Measurements from ENCODE around the gene MAPK8IP1.

The MAPK8IP1 gene

GRCh38 chr11:45906965-45907611, 21.6 kb downstream of the MAPK8IP1 start, which contains the start of gene FREY1:
TSS of gene FREY1 (minus strand) at chr11:45907271. CDS start at chr11:45907245, 26 bp downstream.
- no peak within 1 kb of the TSS for H3K4me3 ChIP-seq (ENCODE audit: low read depth, low read length)

- no peak overlapping the region for H3K4me3 ChIP-seq (ENCODE audit: low read depth, low read length)
Measured at GRCh38 chr11:45907911-45908370, 22.5 kb downstream of the MAPK8IP1 start.

- no peak overlapping the region for H3K4me3 ChIP-seq (ENCODE audit: low read depth, low read length)
Measured at GRCh38 chr11:45909594-45910475, 24.4 kb downstream of the MAPK8IP1 start.

GRCh38 chr11:45910623-45911022, 25.2 kb downstream of the MAPK8IP1 start:
- no peak overlapping the region for H3K4me3 ChIP-seq (ENCODE audit: low read depth, low read length)

- no peak overlapping the region for H3K4me3 ChIP-seq (ENCODE audit: low read depth, low read length)
Measured at GRCh38 chr11:45913514-45913913, 28.1 kb downstream of the MAPK8IP1 start.

- no peak overlapping the region for H3K4me3 ChIP-seq (ENCODE audit: low read depth, low read length)
Measured at GRCh38 chr11:45913942-45914635, 28.6 kb downstream of the MAPK8IP1 start.

GRCh38 chr11:45915446-45915845, 30.0 kb downstream of the MAPK8IP1 start:
- H3K4me3 ChIP-seq (ENCODE audit: low read depth, low read length), result no peak overlapping the region

- H3K4me3 ChIP-seq (ENCODE audit: low read depth, low read length), result peak overlapping the region; percentile 91
Measured at GRCh38 chr11:45917286-45917622, 31.8 kb downstream of the MAPK8IP1 start.

GRCh38 chr11:45917623-45918330, 32.3 kb downstream of the MAPK8IP1 start, which contains the start of gene PEX16:
TSS of gene PEX16 (minus strand) at chr11:45917877. CDS start at chr11:45917811, 66 bp downstream.
- H3K4me3 ChIP-seq (ENCODE audit: low read depth, low read length), result peak within 1 kb of the TSS; percentile 91

- H3K4me3 ChIP-seq (ENCODE audit: low read depth, low read length), result peak overlapping the region; percentile 91
Measured at GRCh38 chr11:45918331-45918941, 33.0 kb downstream of the MAPK8IP1 start.

- no peak overlapping the region for H3K4me3 ChIP-seq (ENCODE audit: low read depth, low read length)
Measured at GRCh38 chr11:45918962-45919675, 33.7 kb downstream of the MAPK8IP1 start.

GRCh38 chr11:45919806-45920530, 34.5 kb downstream of the MAPK8IP1 start:
- no peak overlapping the region for H3K4me3 ChIP-seq (ENCODE audit: low read depth, low read length)

GRCh38 chr11:45920531-45921477, 35.4 kb downstream of the MAPK8IP1 start:
- H3K4me3 ChIP-seq (ENCODE audit: low read depth, low read length), result no peak overlapping the region

- H3K4me3 ChIP-seq (ENCODE audit: low read depth, low read length), result peak overlapping the region; percentile 57
Measured at GRCh38 chr11:45921561-45922424, 36.3 kb downstream of the MAPK8IP1 start.

GRCh38 chr11:45922425-45923082, 37.1 kb downstream of the MAPK8IP1 start, which contains the start of gene LARGE2:
TSS of gene LARGE2 (plus strand) at chr11:45922656. CDS start at chr11:45922883, 227 bp downstream.
- peak within 1 kb of the TSS; percentile 57 for H3K4me3 ChIP-seq (ENCODE audit: low read depth, low read length)

Measured in iPS-11a (cell line).